ENCODE results near the gene GALNS. TPM values are rescaled to one million over a fixed set of nuclear protein-coding genes. Genes with fewer than 3 reads are reported as not detected.

Gene GALNS
- total and polyA plus RNA-seq, 2 donors (not counting 1 experiment from before 2014, with no cell fraction given), result 45.5 to 68.4 TPM

GRCh38 chr16:88773812-88774291 is 82.9 kb downstream of the GALNS start:
- peaks cover 41% of the 10 kb centered on the region for H3K4me1 Mint-ChIP-seq
- no peaks in the 10 kb centered on the region for H3K27me3 Mint-ChIP-seq

More at GRCh38 chr16:88773812-88774291, 82.9 kb downstream of the GALNS start:
- Mint-ChIP-seq H3K4me3 (no peak overlapping the region), H3K9me3 (ENCODE audit: insufficient read depth) (no peaks in the 10 kb centered on the region), H3K27ac (no peak overlapping the region)
- Histone ChIP-seq H3K4me3 (ENCODE audit: control extremely low read depth in 1 of 5, extremely low read depth in 1 of 5, insufficient read depth in 1 of 5, low read depth in 2 of 5, low read length in 4 of 5) (no peak overlapping the region), H3K79me2 (ENCODE audit: control insufficient read depth, insufficient read depth, low read length) (peaks cover 97% of the 10 kb centered on the region), H3K36me3 (replicated peaks in 1 of 2; ENCODE audit: control extremely low read depth in 1 of 2, control insufficient read depth in 1 of 2, extremely low read depth in 1 of 2, insufficient read depth in 2 of 2, low read length in 1 of 2) (peaks cover 0 to 10% of the 10 kb centered on the region in 2 experiments), H3K9ac (ENCODE audit: low read length) (no peak overlapping the region), H3K27ac (ENCODE audit: low read length in 2 of 2) (no peak overlapping the region), H3K27me3 (replicated peaks in 1 of 4; ENCODE audit: control extremely low read depth in 1 of 4, control insufficient read depth in 3 of 4, insufficient read depth in 4 of 4, low read length in 3 of 4) (no peaks in the 10 kb centered on the region), H3K9me3 (ENCODE audit: control extremely low read depth in 1 of 3, control insufficient read depth in 2 of 3, insufficient read depth in 1 of 3, low read length in 2 of 3) (no peaks in the 10 kb centered on the region), H3K4me1 (ENCODE audit: control insufficient read depth in 2 of 2, insufficient read depth in 2 of 2, low read length in 2 of 2) (peaks cover 32 to 49% of the 10 kb centered on the region in 2 donors), H2AFZ (ENCODE audit: insufficient read depth, low read depth, low read length, poor library complexity, severe bottlenecking) (no peak overlapping the region), H4K20me1 (ENCODE audit: control insufficient read depth, insufficient read depth, low read length, poor library complexity, severe bottlenecking) (peaks cover 94% of the 10 kb centered on the region), H3K4me2 (replicated peaks; ENCODE audit: low read depth, low read length, poor library complexity, severe bottlenecking) (no peak overlapping the region)
- CTCF ChIA-PET, result interaction anchor here (0.5 to 8.4 kb wide), 4 partner anchors 8 to 393 kb away, joined by 3 to 68 read pairs (median 3); partner anchors contain the start of gene PIEZO1
- TF ChIP-seq EZH2 (IDR thresholded peaks at IDR 0.05; ENCODE audit: borderline replicate concordance, insufficient read depth, low read depth, low read length, poor library complexity, severe bottlenecking) (no peak), CTCF (IDR thresholded peaks at IDR 0.05) (no peak)
- POLR2A ChIA-PET, result interaction anchor here (0.9 kb wide), 1 partner anchor 22 kb away, joined by 6 read pairs; no protein-coding TSS in a partner anchor
- intact Hi-C loops (cut with micrococcal nuclease), result no loop called here
- no peak for DNase-seq
- no peak for ATAC-seq (ENCODE audit: low read depth)
- WGBS (ENCODE audit: insufficient coverage), result 71% methylated on average over 6 of the region's 12 CpGs

Measured in B cell (primary cell).